Keratinocyte (primary cell): Measurements from ENCODE around the gene ATF6. TPM values are rescaled to one million over a fixed set of nuclear protein-coding genes. Genes with fewer than 3 reads are reported as not detected.

ENCODE experiments used
- DNase-seq: peaks from one replicate; pipeline ENCODE4 v3.0.0-alpha.2; 2011; ENCODE audit warnings: low read depth, missing footprints, low spot score
- FAIRE-seq: peaks from 2 replicates; lab custom pipeline; 2011; peaks lifted over from hg19 to GRCh38; lab: Jason Lieb, UNC
- H2AFZ ChIP-seq: 2 replicates; pipeline ENCODE4 v1.6.0; 2012; ENCODE audit warnings: low read length, control low read depth, inconsistent platforms; ENCODE audit not compliant: control insufficient read depth
- H3K27ac ChIP-seq: 2 replicates; pipeline ENCODE4 v1.5.1; 2011; ENCODE audit warnings: low read length; ENCODE audit not compliant: control insufficient read depth, insufficient read depth
- H3K27me3 ChIP-seq: 3 replicates; pipeline ENCODE4 v1.6.0; 2011; ENCODE audit warnings: low read length; ENCODE audit not compliant: control insufficient read depth, insufficient read depth; ENCODE audit errors: extremely low read depth
- H3K36me3 ChIP-seq, 2 experiments: 2 replicates in 1 of 2; 3 replicates in 1 of 2; pipeline ENCODE4 v1.5.1; 2011; ENCODE audit warnings: low read length in 2 of 2, mild to moderate bottlenecking in 1 of 2; ENCODE audit not compliant: control insufficient read depth in 2 of 2, insufficient read depth in 2 of 2; ENCODE audit errors: extremely low read depth in 1 of 2
- H3K4me1 ChIP-seq: 3 replicates; pipeline ENCODE4 v1.5.1; 2011; ENCODE audit warnings: low read length; ENCODE audit not compliant: control insufficient read depth, insufficient read depth; ENCODE audit errors: extremely low read depth
- H3K4me2 ChIP-seq: 3 replicates; pipeline ENCODE4 v1.6.0; 2011; ENCODE audit warnings: low read depth, low read length; ENCODE audit not compliant: control insufficient read depth, insufficient read depth; ENCODE audit errors: extremely low read depth
- H3K4me3 ChIP-seq, 3 experiments: fragments of 200-600 bp in 1 of 3; sonication (generic) in 1 of 3; 2 replicates in 2 of 3; 3 replicates in 1 of 3; pipeline ENCODE4 v1.5.1; 2011 to 2016; ENCODE audit warnings: low read length in 3 of 3, mild to moderate bottlenecking in 3 of 3, control low read depth in 2 of 3, inconsistent platforms in 1 of 3, low read depth in 1 of 3, mixed read lengths in 1 of 3, mixed run types in 1 of 3, moderate library complexity in 1 of 3; ENCODE audit not compliant: control insufficient read depth in 2 of 3, insufficient read depth in 2 of 3; ENCODE audit errors: extremely low read depth in 1 of 3
- H3K79me2 ChIP-seq: 2 replicates; pipeline ENCODE4 v1.6.0; 2012; ENCODE audit warnings: low read length; ENCODE audit not compliant: control insufficient read depth, insufficient read depth
- H3K9ac ChIP-seq: 3 replicates; pipeline ENCODE4 v1.6.0; 2011; ENCODE audit warnings: low read length; ENCODE audit not compliant: control insufficient read depth, insufficient read depth; ENCODE audit errors: extremely low read depth
- H3K9me1 ChIP-seq: 3 replicates; pipeline ENCODE4 v1.6.0; 2011; ENCODE audit warnings: low read length; ENCODE audit not compliant: control insufficient read depth, insufficient read depth; ENCODE audit errors: extremely low read depth
- H3K9me3 ChIP-seq: 2 replicates; pipeline ENCODE4 v1.5.1; 2012; ENCODE audit warnings: low read depth, low read length; ENCODE audit not compliant: control insufficient read depth
- H4K20me1 ChIP-seq: 3 replicates; pipeline ENCODE4 v1.6.0; 2011; ENCODE audit warnings: low read length; ENCODE audit not compliant: control insufficient read depth, insufficient read depth; ENCODE audit errors: extremely low read depth
- EZH2 ChIP-seq: IDR thresholded peaks from one replicate; pipeline ENCODE4 v1.6.1; 2012; ENCODE audit warnings: inconsistent platforms, mild to moderate bottlenecking, low read length, moderate library complexity
- dilution Hi-C: fragments of 300-500 bp; cut with MboI; formaldehyde crosslinking; loops from one replicate; pipeline ENCODE4 v1.7.0; 2020; ENCODE audit warnings: low sequenced_read_pairs; ENCODE audit not compliant: extremely low pct_ligation_motif_present
- polyA plus RNA-seq, 5 experiments: library from polyadenylated mRNA; depleted of rRNA in 3 of 5; stranded (reverse) in 3 of 5; stranded (forward) in 1 of 5; unstranded in 1 of 5; fragments of >200 nt; gene quantifications; 1 replicate in 1 of 5; 2 replicates in 3 of 5; 3 replicates in 1 of 5; pipeline versions ENCODE4 v1.2.1 to v1.2.3, GENCODE V29; 2011 to 2012; ENCODE audit warnings: missing spikeins in 2 of 5, low read depth in 1 of 5, low replicate concordance in 1 of 5
- TF ChIP-seq, protein P1 (sequence below), 3 experiments: IDR thresholded peaks in 1 of 3; conservative IDR thresholded peaks in 1 of 3; optimal IDR thresholded peaks in 1 of 3; 2 replicates in 2 of 3; 3 replicates in 1 of 3; pipeline versions ENCODE3 to v1.5.1; 2011; ENCODE audit warnings: low read length in 3 of 3, mild to moderate bottlenecking in 3 of 3, moderate library complexity in 2 of 3, control low read depth in 1 of 3, inconsistent platforms in 1 of 3; ENCODE audit not compliant: insufficient read depth in 2 of 3; ENCODE audit errors: extremely low read depth in 1 of 3

Gene ATF6
- polyA plus RNA-seq, 1 donor (not counting 4 experiments of a cell fraction or from before 2014, with no cell fraction given): 19.7 TPM

DNA sequence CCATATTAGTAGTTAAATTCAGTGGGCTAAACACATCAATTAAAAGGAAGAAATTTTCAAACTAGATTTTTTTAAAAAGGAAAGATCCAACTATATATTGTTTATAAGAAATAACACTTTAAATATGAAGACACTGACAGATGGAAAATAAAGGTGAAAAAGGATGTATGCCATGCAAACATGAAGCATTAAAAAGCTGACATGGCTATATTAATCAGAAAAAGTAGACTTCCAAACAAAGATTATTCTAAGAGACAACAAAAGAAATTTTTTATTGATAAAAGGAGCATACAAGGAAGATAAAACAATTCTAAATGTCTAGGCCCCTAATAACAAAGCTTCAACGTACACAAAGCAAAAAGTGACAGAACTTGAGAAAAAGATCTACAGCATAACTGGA, 92.2 kb downstream of the ATF6 start:
- TF ChIP-seq, protein P1, sequence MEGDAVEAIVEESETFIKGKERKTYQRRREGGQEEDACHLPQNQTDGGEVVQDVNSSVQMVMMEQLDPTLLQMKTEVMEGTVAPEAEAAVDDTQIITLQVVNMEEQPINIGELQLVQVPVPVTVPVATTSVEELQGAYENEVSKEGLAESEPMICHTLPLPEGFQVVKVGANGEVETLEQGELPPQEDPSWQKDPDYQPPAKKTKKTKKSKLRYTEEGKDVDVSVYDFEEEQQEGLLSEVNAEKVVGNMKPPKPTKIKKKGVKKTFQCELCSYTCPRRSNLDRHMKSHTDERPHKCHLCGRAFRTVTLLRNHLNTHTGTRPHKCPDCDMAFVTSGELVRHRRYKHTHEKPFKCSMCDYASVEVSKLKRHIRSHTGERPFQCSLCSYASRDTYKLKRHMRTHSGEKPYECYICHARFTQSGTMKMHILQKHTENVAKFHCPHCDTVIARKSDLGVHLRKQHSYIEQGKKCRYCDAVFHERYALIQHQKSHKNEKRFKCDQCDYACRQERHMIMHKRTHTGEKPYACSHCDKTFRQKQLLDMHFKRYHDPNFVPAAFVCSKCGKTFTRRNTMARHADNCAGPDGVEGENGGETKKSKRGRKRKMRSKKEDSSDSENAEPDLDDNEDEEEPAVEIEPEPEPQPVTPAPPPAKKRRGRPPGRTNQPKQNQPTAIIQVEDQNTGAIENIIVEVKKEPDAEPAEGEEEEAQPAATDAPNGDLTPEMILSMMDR (optimal IDR thresholded peaks at IDR 0.05 in 1 of 3, IDR thresholded peaks at IDR 0.05 in 1 of 3, conservative IDR thresholded peaks at IDR 0.05 in 1 of 3; ENCODE audit: extremely low read depth in 1 of 3, insufficient read depth in 2 of 3, low read length in 3 of 3): no peak
- no peak for TF ChIP-seq EZH2
- Histone ChIP-seq H3K36me3 (peaks cover 0 to 9% of the 10 kb centered on the region in 2 experiments), H2AFZ (no peak overlapping the region), H3K4me1 (no peaks in the 10 kb centered on the region), H3K4me3 (no peak overlapping the region), H3K9me1 (no peaks in the 10 kb centered on the region), H3K27me3 (no peaks in the 10 kb centered on the region), H4K20me1 (no peaks in the 10 kb centered on the region), H3K9me3 (no peaks in the 10 kb centered on the region), H3K9ac (no peak overlapping the region), H3K27ac (no peak overlapping the region), H3K4me2 (no peak overlapping the region), H3K79me2 (no peaks in the 10 kb centered on the region)
- FAIRE-seq (no peak), DNase-seq (no peak)
- dilution Hi-C loops: no loop called here

DNA sequence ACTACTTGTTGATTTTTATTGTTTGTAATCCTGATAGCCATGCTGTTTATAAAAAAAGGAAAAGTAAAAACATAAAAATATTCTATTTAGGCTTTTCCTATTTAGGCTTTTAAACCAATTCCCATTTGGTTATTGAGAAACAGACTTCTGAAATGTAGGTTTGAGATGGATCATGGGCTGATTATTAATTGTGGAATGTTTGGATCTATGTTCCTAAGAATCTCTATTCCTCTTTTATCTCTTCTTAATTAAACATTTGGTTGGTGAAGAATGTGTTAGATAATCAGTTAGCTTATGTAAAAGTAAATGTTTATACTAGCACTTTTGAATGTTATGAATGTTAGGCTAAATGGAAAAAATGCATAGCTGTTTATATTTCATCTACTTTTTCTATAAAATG, 97.4 kb downstream of the ATF6 start:
- dilution Hi-C loops: no loop called here
- Histone ChIP-seq H3K9ac (no peak overlapping the region), H3K9me3 (no peaks in the 10 kb centered on the region), H2AFZ (no peak overlapping the region), H3K4me2 (no peak overlapping the region), H4K20me1 (no peaks in the 10 kb centered on the region), H3K4me1 (no peaks in the 10 kb centered on the region), H3K79me2 (no peaks in the 10 kb centered on the region), H3K4me3 (no peak overlapping the region), H3K36me3 (peaks cover 0 to 3% of the 10 kb centered on the region in 2 experiments), H3K27ac (no peak overlapping the region), H3K9me1 (no peaks in the 10 kb centered on the region), H3K27me3 (no peaks in the 10 kb centered on the region)
- TF ChIP-seq EZH2: no peak
- TF ChIP-seq, protein P1 (optimal IDR thresholded peaks at IDR 0.05 in 1 of 3, IDR thresholded peaks at IDR 0.05 in 1 of 3, conservative IDR thresholded peaks at IDR 0.05 in 1 of 3; ENCODE audit: extremely low read depth in 1 of 3, insufficient read depth in 2 of 3, low read length in 3 of 3): no peak
- FAIRE-seq (no peak), DNase-seq (no peak)
